Measurements from ENCODE around the gene RPL36A.

Gene RPL36A

DNA sequence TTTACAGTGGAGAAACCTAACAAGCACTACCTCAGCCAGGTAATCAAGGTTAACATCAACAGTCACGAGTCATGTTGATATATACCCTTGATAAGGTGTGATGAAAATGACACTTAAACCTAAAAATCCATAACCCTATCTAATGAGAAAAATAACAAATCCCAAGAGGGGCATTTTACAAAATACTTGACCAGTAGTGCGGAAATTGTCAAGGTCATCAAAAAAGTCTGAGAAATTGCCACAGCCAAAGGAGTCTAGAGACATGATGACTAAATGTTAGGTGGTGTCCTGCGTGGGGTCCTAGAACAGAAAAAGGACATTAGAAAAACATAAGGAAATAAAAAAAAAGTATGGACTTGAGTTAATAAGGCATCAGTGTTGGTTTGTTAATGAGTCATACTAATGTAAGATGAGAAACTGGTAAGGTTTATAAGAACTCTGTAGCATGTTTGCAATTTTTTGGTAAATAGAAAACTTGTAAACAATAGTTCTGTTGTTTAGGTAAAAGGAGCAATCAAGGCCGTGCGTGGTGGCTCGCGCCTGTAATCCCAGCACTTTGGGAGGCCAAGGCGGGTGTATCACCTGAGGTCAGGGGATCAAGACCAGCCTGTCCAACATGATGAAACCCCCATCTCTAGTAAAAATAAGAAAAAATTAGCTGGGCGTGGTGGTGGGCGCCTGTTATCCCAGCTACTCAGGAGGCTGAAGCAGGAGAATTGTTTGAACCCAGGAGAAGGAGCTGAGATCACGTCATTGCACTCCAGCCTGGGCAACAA lies 2.9 kb downstream of the RPL36A start:
- Histone ChIP-seq H3K27me3 (ENCODE audit: insufficient read depth, low read length) (no peaks in the 10 kb centered on the region), H4K12ac (ENCODE audit: low read depth, low read length) (no peak overlapping the region), H3K4me2 (ENCODE audit: low read length) (no peak overlapping the region), H3K14ac (ENCODE audit: low read length) (no peak overlapping the region), H3K23ac (ENCODE audit: low read length) (no peak overlapping the region), H4K8ac (ENCODE audit: low read depth, low read length) (no peak overlapping the region), H3K27ac (ENCODE audit: low read depth, low read length) (no peak overlapping the region), H2BK5ac (ENCODE audit: low read depth, low read length, poor library complexity) (no peak overlapping the region), H4K91ac (ENCODE audit: low read depth, low read length) (no peak overlapping the region), H3K4me1 (ENCODE audit: control insufficient read depth in 1 of 2, insufficient read depth in 2 of 2, low read length in 2 of 2) (peaks cover 2 to 3% of the 10 kb centered on the region in 2 experiments), H2AK5ac (ENCODE audit: low read length) (no peak overlapping the region), H2BK12ac (ENCODE audit: low read length) (no peak overlapping the region), H3K79me1 (ENCODE audit: low read length) (peaks cover 5% of the 10 kb centered on the region), H3K36me3 (ENCODE audit: control insufficient read depth in 1 of 2, insufficient read depth in 2 of 2, low read length in 2 of 2) (peaks cover 2 to 6% of the 10 kb centered on the region in 2 experiments), H2AFZ (ENCODE audit: insufficient read depth, low read length, poor library complexity) (no peak overlapping the region), H3K4me3 (ENCODE audit: low read depth, low read length) (no peak overlapping the region), H2BK120ac (ENCODE audit: insufficient read depth, low read length, poor library complexity) (no peak overlapping the region), H3K18ac (ENCODE audit: low read length) (no peak overlapping the region), H3K79me2 (ENCODE audit: control insufficient read depth, insufficient read depth, low read length, poor library complexity) (peaks cover 6% of the 10 kb centered on the region), H3K4ac (ENCODE audit: low read depth, low read length) (no peak overlapping the region), H3K9me3 (ENCODE audit: insufficient read depth, low read depth, low read length) (no peaks in the 10 kb centered on the region), H3K9ac (ENCODE audit: low read length) (no peak overlapping the region)
- no peak for DNase-seq
- no CpG with 5 or more reads among the region's 11 CpGs for WGBS (ENCODE audit: extremely low coverage, insufficient coverage, insufficient read length)

DNA sequence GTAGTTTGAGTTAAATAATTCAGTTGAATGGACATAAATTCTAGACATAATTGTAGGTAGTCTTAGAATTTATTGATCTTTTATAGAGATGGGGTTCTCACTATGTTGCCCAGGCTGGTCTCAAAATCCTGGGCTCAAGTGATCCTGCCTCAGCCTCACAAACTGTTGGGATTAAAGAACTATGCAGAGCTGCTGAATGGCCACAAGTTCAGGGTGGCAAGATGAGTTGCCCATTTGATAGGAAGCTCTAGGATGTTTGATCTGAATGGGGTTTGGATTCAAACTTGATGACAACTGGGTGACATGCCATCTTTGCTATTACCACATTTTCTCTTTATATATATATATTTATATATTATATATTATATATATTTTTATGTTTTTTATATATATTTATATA lies 3.6 kb downstream of the RPL36A start:
- no peak overlapping the region for H2AFZ ChIP-seq (ENCODE audit: insufficient read depth, low read length, poor library complexity)
- H3K9me3 ChIP-seq (ENCODE audit: insufficient read depth, low read depth, low read length): no peaks in the 10 kb centered on the region
- no peak overlapping the region for H3K4ac ChIP-seq (ENCODE audit: low read depth, low read length)
- H3K4me3 ChIP-seq (ENCODE audit: low read depth, low read length): no peak overlapping the region
- no peak overlapping the region for H2BK5ac ChIP-seq (ENCODE audit: low read depth, low read length, poor library complexity)
- no peak overlapping the region for H2AK5ac ChIP-seq (ENCODE audit: low read length)
- H3K27ac ChIP-seq (ENCODE audit: low read depth, low read length): no peak overlapping the region
- no peak overlapping the region for H4K8ac ChIP-seq (ENCODE audit: low read depth, low read length)
- DNase-seq: no peak
- H3K14ac ChIP-seq (ENCODE audit: low read length): no peak overlapping the region
- H3K79me2 ChIP-seq (ENCODE audit: control insufficient read depth, insufficient read depth, low read length, poor library complexity): peaks cover 6% of the 10 kb centered on the region
- no peak overlapping the region for H4K91ac ChIP-seq (ENCODE audit: low read depth, low read length)
- no peak overlapping the region for H3K23ac ChIP-seq (ENCODE audit: low read length)
- H3K79me1 ChIP-seq (ENCODE audit: low read length): peaks cover 5% of the 10 kb centered on the region
- no peak overlapping the region for H3K9ac ChIP-seq (ENCODE audit: low read length)
- no peaks in the 10 kb centered on the region for H3K27me3 ChIP-seq (ENCODE audit: insufficient read depth, low read length)
- peaks cover 2 to 6% of the 10 kb centered on the region in 2 experiments for H3K36me3 ChIP-seq (ENCODE audit: control insufficient read depth in 1 of 2, insufficient read depth in 2 of 2, low read length in 2 of 2)
- no peak overlapping the region for H2BK120ac ChIP-seq (ENCODE audit: insufficient read depth, low read length, poor library complexity)
- no peak overlapping the region for H2BK12ac ChIP-seq (ENCODE audit: low read length)
- H3K18ac ChIP-seq (ENCODE audit: low read length): no peak overlapping the region
- H3K4me2 ChIP-seq (ENCODE audit: low read length): no peak overlapping the region
- H4K12ac ChIP-seq (ENCODE audit: low read depth, low read length): no peak overlapping the region
- H3K4me1 ChIP-seq (ENCODE audit: control insufficient read depth in 1 of 2, insufficient read depth in 2 of 2, low read length in 2 of 2): peaks cover 2 to 3% of the 10 kb centered on the region in 2 experiments

DNA sequence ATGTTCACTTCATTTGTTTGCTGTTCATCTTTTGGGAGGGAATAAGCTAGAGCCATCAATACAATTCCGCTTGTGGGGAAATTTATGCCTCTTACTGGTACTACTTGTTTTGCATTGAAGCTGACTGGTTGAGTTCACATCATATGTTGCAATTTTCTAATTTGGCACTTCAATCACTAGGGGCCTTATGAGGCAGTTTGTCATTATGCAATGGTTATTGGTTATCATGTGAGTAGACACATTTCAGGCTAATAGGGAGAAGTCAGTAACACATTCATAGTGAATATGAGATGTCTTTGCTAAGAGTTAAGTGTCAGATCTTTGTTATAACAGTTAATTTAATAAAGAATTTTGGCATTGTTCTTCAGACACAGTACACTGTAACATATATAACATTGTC lies 5.0 kb downstream of the RPL36A start:
- no peak overlapping the region for H3K27ac ChIP-seq (ENCODE audit: low read depth, low read length)
- H3K4me3 ChIP-seq (ENCODE audit: low read depth, low read length): no peak overlapping the region
- peaks cover 2 to 6% of the 10 kb centered on the region in 2 experiments for H3K36me3 ChIP-seq (ENCODE audit: control insufficient read depth in 1 of 2, insufficient read depth in 2 of 2, low read length in 2 of 2)
- H3K79me1 ChIP-seq (ENCODE audit: low read length): peaks cover 2% of the 10 kb centered on the region
- H2AFZ ChIP-seq (ENCODE audit: insufficient read depth, low read length, poor library complexity): no peak overlapping the region
- H3K27me3 ChIP-seq (ENCODE audit: insufficient read depth, low read length): no peaks in the 10 kb centered on the region
- H2BK5ac ChIP-seq (ENCODE audit: low read depth, low read length, poor library complexity): no peak overlapping the region
- no peak overlapping the region for H3K4ac ChIP-seq (ENCODE audit: low read depth, low read length)
- H3K4me2 ChIP-seq (ENCODE audit: low read length): no peak overlapping the region
- H3K79me2 ChIP-seq (ENCODE audit: control insufficient read depth, insufficient read depth, low read length, poor library complexity): peaks cover 4% of the 10 kb centered on the region
- no peak overlapping the region for H4K12ac ChIP-seq (ENCODE audit: low read depth, low read length)
- WGBS (ENCODE audit: extremely low coverage, insufficient coverage, insufficient read length): no CpG with 5 or more reads among the region's 1 CpG
- no peak overlapping the region for H2AK5ac ChIP-seq (ENCODE audit: low read length)
- H2BK120ac ChIP-seq (ENCODE audit: insufficient read depth, low read length, poor library complexity): no peak overlapping the region
- DNase-seq: no peak
- no peak overlapping the region for H4K8ac ChIP-seq (ENCODE audit: low read depth, low read length)
- no peak overlapping the region for H3K23ac ChIP-seq (ENCODE audit: low read length)
- no peak overlapping the region for H3K9ac ChIP-seq (ENCODE audit: low read length)
- H3K9me3 ChIP-seq (ENCODE audit: insufficient read depth, low read depth, low read length): no peaks in the 10 kb centered on the region
- no peaks in the 10 kb centered on the region for H3K4me1 ChIP-seq (ENCODE audit: control insufficient read depth in 1 of 2, insufficient read depth in 2 of 2, low read length in 2 of 2)
- H3K14ac ChIP-seq (ENCODE audit: low read length): no peak overlapping the region
- no peak overlapping the region for H4K91ac ChIP-seq (ENCODE audit: low read depth, low read length)
- H3K18ac ChIP-seq (ENCODE audit: low read length): no peak overlapping the region
- H2BK12ac ChIP-seq (ENCODE audit: low read length): no peak overlapping the region

DNA sequence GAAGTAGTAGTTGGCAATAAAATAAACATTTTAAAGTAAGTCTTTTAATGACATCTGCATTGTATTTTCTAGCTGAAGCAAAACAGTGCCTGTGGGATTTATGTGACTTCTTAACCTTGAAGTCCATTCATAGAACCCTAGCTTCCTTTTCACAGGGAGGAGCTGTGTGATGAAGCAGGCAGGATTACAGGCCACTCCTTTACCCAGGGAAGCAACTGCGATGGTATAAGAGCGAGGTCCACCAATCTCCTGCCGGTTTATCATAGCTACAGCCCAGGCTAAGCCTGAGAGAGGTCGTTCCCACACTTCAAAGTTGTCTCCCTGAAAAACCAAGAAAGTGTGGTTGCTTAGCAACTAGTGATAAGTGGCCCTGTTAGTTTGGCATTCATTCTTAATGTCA lies 7.0 kb downstream of the RPL36A start:
- Histone ChIP-seq H3K9ac (ENCODE audit: low read length) (no peak overlapping the region), H4K12ac (ENCODE audit: low read depth, low read length) (no peak overlapping the region), H3K18ac (ENCODE audit: low read length) (no peak overlapping the region), H3K9me3 (ENCODE audit: insufficient read depth, low read depth, low read length) (no peaks in the 10 kb centered on the region), H3K23ac (ENCODE audit: low read length) (no peak overlapping the region), H3K4me1 (ENCODE audit: control insufficient read depth in 1 of 2, insufficient read depth in 2 of 2, low read length in 2 of 2) (no peaks in the 10 kb centered on the region), H3K36me3 (ENCODE audit: control insufficient read depth in 1 of 2, insufficient read depth in 2 of 2, low read length in 2 of 2) (peaks cover 5 to 6% of the 10 kb centered on the region in 2 experiments), H3K4me3 (ENCODE audit: low read depth, low read length) (no peak overlapping the region), H3K79me2 (ENCODE audit: control insufficient read depth, insufficient read depth, low read length, poor library complexity) (no peaks in the 10 kb centered on the region), H3K4me2 (ENCODE audit: low read length) (no peak overlapping the region), H3K79me1 (ENCODE audit: low read length) (no peaks in the 10 kb centered on the region), H4K8ac (ENCODE audit: low read depth, low read length) (no peak overlapping the region), H3K27me3 (ENCODE audit: insufficient read depth, low read length) (no peaks in the 10 kb centered on the region), H2BK5ac (ENCODE audit: low read depth, low read length, poor library complexity) (no peak overlapping the region), H2AK5ac (ENCODE audit: low read length) (no peak overlapping the region), H3K27ac (ENCODE audit: low read depth, low read length) (no peak overlapping the region), H3K14ac (ENCODE audit: low read length) (no peak overlapping the region), H4K91ac (ENCODE audit: low read depth, low read length) (no peak overlapping the region), H2BK120ac (ENCODE audit: insufficient read depth, low read length, poor library complexity) (no peak overlapping the region), H3K4ac (ENCODE audit: low read depth, low read length) (no peak overlapping the region), H2BK12ac (ENCODE audit: low read length) (no peak overlapping the region), H2AFZ (ENCODE audit: insufficient read depth, low read length, poor library complexity) (no peak overlapping the region)
- no CpG with 5 or more reads among the region's 4 CpGs for WGBS (ENCODE audit: extremely low coverage, insufficient coverage, insufficient read length)
- DNase-seq: no peak
